Measurements from ENCODE around the gene PRDM12.

The PRDM12 gene

DNA sequence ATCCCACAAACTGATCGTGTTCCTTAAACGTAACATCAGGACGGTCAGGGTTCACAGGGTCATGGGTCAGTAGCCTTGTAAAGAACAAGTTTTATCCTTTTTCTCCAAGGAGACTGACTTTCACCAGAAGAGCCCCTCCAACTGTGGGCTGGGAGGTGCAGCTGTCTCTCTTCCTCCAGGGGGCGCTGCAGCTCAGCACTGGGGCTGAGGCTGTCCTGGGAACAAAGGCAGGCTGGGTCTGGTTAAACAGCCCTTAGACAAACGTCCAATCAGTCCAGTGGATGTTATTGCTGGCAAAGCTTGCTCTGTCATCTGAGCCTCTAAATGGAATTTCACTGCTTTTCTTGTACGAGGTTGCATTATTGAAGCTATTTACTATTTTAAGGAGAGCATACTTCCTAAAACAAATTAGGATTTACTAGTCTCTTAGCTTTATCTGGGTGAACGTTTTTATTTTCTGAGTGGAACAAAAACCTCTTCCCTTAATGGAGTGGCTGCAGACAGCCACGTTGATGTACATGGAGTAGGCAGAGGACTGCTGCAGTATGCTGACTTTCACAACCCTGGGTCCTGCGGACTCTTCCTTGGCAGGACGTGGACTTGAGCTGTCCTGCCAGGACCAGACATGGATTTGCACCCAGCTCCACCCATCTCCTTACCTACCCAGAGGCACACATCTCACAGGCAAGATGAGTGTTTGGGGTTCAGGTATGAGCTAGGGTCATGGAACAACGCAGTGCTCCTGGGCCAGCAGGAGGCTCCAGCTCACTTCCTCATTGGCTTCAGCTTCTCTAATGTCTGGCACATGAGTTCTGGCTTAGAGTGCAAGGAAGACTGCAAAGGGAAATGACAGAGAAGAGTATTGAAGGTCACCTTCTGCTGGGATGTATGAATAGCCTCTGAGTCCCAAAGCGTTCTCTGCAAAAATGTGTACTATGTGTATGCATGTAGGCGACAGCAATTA is 36.9 kb downstream of the PRDM12 start:
- DNase-seq (ENCODE audit: low spot score) = no peak
- peak; percentile 74 for TF ChIP-seq CTCF (IDR thresholded peaks at IDR 0.05; ENCODE audit: extremely low read depth, missing control alignments)

GRCh38 chr9:130703501-130703900 is 39.1 kb downstream of the PRDM12 start:
- TF ChIP-seq CTCF (IDR thresholded peaks at IDR 0.05; ENCODE audit: extremely low read depth, missing control alignments) = no peak
- DNase-seq (ENCODE audit: low spot score) = no peak

GRCh38 chr9:130707225-130707976 is 43.0 kb downstream of the PRDM12 start:
- peak; percentile 37 for TF ChIP-seq CTCF (IDR thresholded peaks at IDR 0.05; ENCODE audit: extremely low read depth, missing control alignments)
- DNase-seq (ENCODE audit: low spot score) = no peak

- TF ChIP-seq CTCF (IDR thresholded peaks at IDR 0.05; ENCODE audit: extremely low read depth, missing control alignments) = no peak
- no peak for DNase-seq (ENCODE audit: low spot score)
Measured at GRCh38 chr9:130710822-130711352, 46.5 kb downstream of the PRDM12 start.

DNA sequence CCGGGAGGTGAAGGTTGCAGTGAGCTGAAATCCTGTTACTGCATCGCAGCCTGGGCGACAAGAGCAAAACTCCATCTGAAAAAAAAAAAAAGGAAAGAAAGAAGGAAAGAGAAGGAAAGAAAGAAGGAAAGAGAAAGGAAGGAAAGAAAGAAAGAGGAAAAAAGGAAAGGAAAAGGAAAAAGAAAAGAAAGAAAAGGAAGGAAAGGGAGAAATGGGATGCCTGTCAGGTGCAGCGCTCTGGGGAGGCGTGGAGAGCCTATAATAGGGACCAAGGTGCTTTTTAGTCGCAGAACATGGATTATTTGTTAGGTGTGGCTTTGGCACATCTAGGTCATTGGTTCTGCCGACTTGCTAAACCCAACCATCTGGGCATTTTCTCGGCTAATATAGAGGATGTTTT is 47.1 kb downstream of the PRDM12 start:
- no peak for TF ChIP-seq CTCF (IDR thresholded peaks at IDR 0.05; ENCODE audit: extremely low read depth, missing control alignments)

GRCh38 chr9:130712564-130713285 is 48.3 kb downstream of the PRDM12 start:
- no peak for TF ChIP-seq CTCF (IDR thresholded peaks at IDR 0.05; ENCODE audit: extremely low read depth, missing control alignments)
- peak; percentile 97 for DNase-seq (ENCODE audit: low spot score)

More for the DNA sequence above, 47.1 kb downstream of the PRDM12 start:
- DNase-seq (ENCODE audit: low spot score) = no peak
